Liver (tissue), 3 donors: Measurements from ENCODE around the gene C14orf132.

ENCODE experiments used
- EGR1 ChIP-seq, 2 donors: IDR thresholded peaks; 2 replicates each; pipeline ENCODE4 v1.6.1; 2016 to 2018; ENCODE audit warnings: antibody characterized with exemption in 2 of 2, low read depth in 2 of 2
- FOXA1 ChIP-seq: IDR thresholded peaks from 2 replicates; pipeline ENCODE4 v1.6.1; 2016; ENCODE audit warnings: antibody characterized with exemption
- NR2F2 ChIP-seq: IDR thresholded peaks from 2 replicates; pipeline ENCODE4 v1.6.1; 2016; ENCODE audit warnings: antibody characterized with exemption
- SP1 ChIP-seq: IDR thresholded peaks from 2 replicates; pipeline ENCODE4 v1.6.1; 2018; ENCODE audit warnings: antibody characterized with exemption, mild to moderate bottlenecking
- YY1 ChIP-seq: IDR thresholded peaks from 2 replicates; pipeline ENCODE4 v1.6.1; 2016; ENCODE audit warnings: antibody characterized with exemption, mild to moderate bottlenecking
- TF ChIP-seq, protein P1 (sequence below): fragments of 150-350 bp; IDR thresholded peaks from 2 replicates; pipeline ENCODE4 v1.5.1; 2017; ENCODE audit warnings: improper control_type of control experiment, low read depth, low read length; ENCODE audit not compliant: missing input control
- TF ChIP-seq, protein P2 (sequence below): IDR thresholded peaks from 2 replicates; pipeline ENCODE4 v1.6.1; 2016; ENCODE audit warnings: antibody characterized with exemption, mild to moderate bottlenecking
- TF ChIP-seq, protein P3 (sequence below): IDR thresholded peaks from 2 replicates; pipeline ENCODE4 v1.6.1; 2016; ENCODE audit warnings: antibody characterized with exemption
- TF ChIP-seq, protein P4 (sequence below): IDR thresholded peaks from 2 replicates; pipeline ENCODE4 v1.6.1; 2016; ENCODE audit warnings: antibody characterized with exemption
- TF ChIP-seq, protein P5 (sequence below): IDR thresholded peaks from 2 replicates; pipeline ENCODE4 v1.6.1; 2016; ENCODE audit warnings: antibody characterized with exemption
- donor health status: healthy.
- donor health status: healthy.

DNA sequence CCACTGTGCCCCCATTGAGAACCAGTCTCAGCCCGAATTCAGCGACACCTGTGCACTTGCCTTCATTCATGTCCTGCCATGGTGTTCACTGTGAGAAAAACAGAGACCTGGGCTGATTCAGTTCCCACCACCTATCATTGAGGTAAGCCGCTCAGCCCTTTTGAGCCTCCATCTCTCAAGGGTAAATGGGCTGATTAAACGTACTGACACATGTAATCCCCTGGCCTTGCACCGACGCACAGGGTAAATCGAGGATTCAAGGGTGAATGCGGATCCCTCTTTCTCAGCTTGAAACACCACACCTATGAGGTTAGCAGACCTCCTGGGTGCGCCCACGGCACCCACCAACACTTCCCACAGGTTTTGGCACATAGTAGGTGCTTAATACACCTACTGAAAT is 69.7 kb downstream of the C14orf132 start:
- TF ChIP-seq, protein P1, sequence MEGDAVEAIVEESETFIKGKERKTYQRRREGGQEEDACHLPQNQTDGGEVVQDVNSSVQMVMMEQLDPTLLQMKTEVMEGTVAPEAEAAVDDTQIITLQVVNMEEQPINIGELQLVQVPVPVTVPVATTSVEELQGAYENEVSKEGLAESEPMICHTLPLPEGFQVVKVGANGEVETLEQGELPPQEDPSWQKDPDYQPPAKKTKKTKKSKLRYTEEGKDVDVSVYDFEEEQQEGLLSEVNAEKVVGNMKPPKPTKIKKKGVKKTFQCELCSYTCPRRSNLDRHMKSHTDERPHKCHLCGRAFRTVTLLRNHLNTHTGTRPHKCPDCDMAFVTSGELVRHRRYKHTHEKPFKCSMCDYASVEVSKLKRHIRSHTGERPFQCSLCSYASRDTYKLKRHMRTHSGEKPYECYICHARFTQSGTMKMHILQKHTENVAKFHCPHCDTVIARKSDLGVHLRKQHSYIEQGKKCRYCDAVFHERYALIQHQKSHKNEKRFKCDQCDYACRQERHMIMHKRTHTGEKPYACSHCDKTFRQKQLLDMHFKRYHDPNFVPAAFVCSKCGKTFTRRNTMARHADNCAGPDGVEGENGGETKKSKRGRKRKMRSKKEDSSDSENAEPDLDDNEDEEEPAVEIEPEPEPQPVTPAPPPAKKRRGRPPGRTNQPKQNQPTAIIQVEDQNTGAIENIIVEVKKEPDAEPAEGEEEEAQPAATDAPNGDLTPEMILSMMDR: no peak
- TF ChIP-seq, protein P2, sequence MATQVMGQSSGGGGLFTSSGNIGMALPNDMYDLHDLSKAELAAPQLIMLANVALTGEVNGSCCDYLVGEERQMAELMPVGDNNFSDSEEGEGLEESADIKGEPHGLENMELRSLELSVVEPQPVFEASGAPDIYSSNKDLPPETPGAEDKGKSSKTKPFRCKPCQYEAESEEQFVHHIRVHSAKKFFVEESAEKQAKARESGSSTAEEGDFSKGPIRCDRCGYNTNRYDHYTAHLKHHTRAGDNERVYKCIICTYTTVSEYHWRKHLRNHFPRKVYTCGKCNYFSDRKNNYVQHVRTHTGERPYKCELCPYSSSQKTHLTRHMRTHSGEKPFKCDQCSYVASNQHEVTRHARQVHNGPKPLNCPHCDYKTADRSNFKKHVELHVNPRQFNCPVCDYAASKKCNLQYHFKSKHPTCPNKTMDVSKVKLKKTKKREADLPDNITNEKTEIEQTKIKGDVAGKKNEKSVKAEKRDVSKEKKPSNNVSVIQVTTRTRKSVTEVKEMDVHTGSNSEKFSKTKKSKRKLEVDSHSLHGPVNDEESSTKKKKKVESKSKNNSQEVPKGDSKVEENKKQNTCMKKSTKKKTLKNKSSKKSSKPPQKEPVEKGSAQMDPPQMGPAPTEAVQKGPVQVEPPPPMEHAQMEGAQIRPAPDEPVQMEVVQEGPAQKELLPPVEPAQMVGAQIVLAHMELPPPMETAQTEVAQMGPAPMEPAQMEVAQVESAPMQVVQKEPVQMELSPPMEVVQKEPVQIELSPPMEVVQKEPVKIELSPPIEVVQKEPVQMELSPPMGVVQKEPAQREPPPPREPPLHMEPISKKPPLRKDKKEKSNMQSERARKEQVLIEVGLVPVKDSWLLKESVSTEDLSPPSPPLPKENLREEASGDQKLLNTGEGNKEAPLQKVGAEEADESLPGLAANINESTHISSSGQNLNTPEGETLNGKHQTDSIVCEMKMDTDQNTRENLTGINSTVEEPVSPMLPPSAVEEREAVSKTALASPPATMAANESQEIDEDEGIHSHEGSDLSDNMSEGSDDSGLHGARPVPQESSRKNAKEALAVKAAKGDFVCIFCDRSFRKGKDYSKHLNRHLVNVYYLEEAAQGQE: no peak
- TF ChIP-seq, protein P3, sequence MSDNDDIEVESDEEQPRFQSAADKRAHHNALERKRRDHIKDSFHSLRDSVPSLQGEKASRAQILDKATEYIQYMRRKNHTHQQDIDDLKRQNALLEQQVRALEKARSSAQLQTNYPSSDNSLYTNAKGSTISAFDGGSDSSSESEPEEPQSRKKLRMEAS: no peak
- TF ChIP-seq, protein P4, sequence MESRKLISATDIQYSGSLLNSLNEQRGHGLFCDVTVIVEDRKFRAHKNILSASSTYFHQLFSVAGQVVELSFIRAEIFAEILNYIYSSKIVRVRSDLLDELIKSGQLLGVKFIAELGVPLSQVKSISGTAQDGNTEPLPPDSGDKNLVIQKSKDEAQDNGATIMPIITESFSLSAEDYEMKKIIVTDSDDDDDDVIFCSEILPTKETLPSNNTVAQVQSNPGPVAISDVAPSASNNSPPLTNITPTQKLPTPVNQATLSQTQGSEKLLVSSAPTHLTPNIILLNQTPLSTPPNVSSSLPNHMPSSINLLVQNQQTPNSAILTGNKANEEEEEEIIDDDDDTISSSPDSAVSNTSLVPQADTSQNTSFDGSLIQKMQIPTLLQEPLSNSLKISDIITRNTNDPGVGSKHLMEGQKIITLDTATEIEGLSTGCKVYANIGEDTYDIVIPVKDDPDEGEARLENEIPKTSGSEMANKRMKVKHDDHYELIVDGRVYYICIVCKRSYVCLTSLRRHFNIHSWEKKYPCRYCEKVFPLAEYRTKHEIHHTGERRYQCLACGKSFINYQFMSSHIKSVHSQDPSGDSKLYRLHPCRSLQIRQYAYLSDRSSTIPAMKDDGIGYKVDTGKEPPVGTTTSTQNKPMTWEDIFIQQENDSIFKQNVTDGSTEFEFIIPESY: no peak
- no peak for TF ChIP-seq EGR1 (IDR thresholded peaks at IDR 0.05; ENCODE audit: low read depth in 2 of 2)
- TF ChIP-seq SP1: no peak
- TF ChIP-seq FOXA1: no peak
- TF ChIP-seq, protein P5, sequence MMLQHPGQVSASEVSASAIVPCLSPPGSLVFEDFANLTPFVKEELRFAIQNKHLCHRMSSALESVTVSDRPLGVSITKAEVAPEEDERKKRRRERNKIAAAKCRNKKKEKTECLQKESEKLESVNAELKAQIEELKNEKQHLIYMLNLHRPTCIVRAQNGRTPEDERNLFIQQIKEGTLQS: no peak
- TF ChIP-seq YY1: no peak
- no peak for TF ChIP-seq NR2F2
